EL (cell line): ENCODE data around the gene ALOXE3.
A peak's percentile ranks its signal among the peaks of the same experiment; 100 is the strongest.

Experiments
- DNase-seq: peaks from one replicate; pipeline ENCODE4 v3.0.0-alpha.2; 2016

Gene ALOXE3

GRCh38 chr17:8117980-8118768, at the start of gene ALOXE3:
Gene ALOXE3 (minus strand): TSS chr17:8118514. CDS start chr17:8117990, 524 bp downstream.
- DNase-seq = peak; percentile 77

GRCh38 chr17:8167526-8167925, 49.2 kb upstream of the ALOXE3 start:
- no peak for DNase-seq

- DNase-seq = no peak
Observed at GRCh38 chr17:8166731-8167130, 48.4 kb upstream of the ALOXE3 start.

GRCh38 chr17:8164815-8165131, 46.5 kb upstream of the ALOXE3 start:
- no peak for DNase-seq

GRCh38 chr17:8163978-8164814, 45.9 kb upstream of the ALOXE3 start:
- peak; percentile 59 for DNase-seq

GRCh38 chr17:8162997-8163977, 45.0 kb upstream of the ALOXE3 start:
- DNase-seq = no peak

- peak; percentile 65 for DNase-seq
Observed at GRCh38 chr17:8162233-8162996, 44.1 kb upstream of the ALOXE3 start, which contains the start of gene VAMP2. Gene VAMP2 (minus strand): TSS chr17:8162948. CDS start chr17:8162879, 69 bp downstream.

- DNase-seq = no peak
Observed at GRCh38 chr17:8161289-8162232, 43.2 kb upstream of the ALOXE3 start.

GRCh38 chr17:8160741-8161221, 42.5 kb upstream of the ALOXE3 start:
- DNase-seq = no peak

- DNase-seq = no peak
Observed at GRCh38 chr17:8160224-8160577, 41.9 kb upstream of the ALOXE3 start.

GRCh38 chr17:8159459-8160223, 41.3 kb upstream of the ALOXE3 start:
- DNase-seq = no peak

- DNase-seq = no peak
Observed at GRCh38 chr17:8159032-8159400, 40.7 kb upstream of the ALOXE3 start.

- peak; percentile 87 for DNase-seq
Observed at GRCh38 chr17:8158267-8159031, 40.1 kb upstream of the ALOXE3 start.

- DNase-seq = peak; percentile 100
Observed at GRCh38 chr17:8156246-8156992, 38.1 kb upstream of the ALOXE3 start.

GRCh38 chr17:8155996-8156245, 37.6 kb upstream of the ALOXE3 start:
- no peak for DNase-seq

GRCh38 chr17:8155231-8155995, 37.1 kb upstream of the ALOXE3 start:
- DNase-seq = no peak

GRCh38 chr17:8154608-8155155, 36.4 kb upstream of the ALOXE3 start:
- no peak for DNase-seq
